Measurements from ENCODE around the gene BICDL2.

Gene BICDL2

DNA sequence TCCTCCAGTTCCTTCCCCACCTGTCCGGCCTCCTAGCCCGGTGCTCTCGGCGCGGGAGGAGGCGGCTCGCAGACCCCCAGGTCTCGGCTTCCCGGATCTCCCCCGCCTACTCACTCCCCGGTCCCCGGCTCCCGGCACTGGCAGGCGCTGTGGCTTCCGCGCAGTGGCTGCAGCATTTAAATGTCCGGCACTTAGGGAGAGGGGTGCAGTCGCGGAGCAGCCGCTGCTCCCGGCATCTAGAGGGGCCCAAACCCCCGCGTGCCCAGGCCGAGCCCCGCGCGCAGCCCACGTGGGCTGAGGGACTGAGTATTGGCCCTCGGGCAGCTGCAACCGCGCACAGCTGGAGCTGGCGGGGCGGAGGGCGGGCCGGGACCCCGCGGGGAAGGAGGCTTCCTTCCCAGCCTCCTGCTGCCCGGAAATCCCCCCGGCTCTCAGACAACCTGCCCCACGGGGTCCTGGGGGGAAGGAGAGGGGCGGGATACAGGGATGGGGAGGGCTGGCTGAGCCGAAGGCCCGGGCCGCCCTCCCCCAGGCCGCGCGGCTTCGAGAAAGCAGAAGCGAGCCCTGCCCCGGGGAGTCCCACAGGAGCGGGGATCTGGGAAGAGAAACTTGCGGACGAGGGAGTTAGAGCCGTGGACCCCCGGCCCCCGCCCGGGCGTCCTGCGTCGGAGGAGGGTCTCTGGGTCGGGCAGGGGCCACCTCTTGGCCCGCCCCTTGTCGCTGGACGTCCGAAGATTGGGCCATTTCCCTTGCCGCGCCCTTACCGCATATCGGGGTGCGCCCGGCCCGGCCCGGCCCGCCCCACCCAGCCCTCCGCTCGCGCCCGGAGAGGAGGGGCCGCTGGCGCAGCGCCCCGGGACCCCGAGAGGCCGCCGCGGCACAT, 9.3 kb upstream of the BICDL2 start, which contains the start of gene MMP25:
Gene MMP25 (plus strand): TSS at position 804 of the 883 bp plus-strand sequence. CDS start 357 bp downstream, outside the sequence.
- DNase-seq = peak; percentile 62

DNA sequence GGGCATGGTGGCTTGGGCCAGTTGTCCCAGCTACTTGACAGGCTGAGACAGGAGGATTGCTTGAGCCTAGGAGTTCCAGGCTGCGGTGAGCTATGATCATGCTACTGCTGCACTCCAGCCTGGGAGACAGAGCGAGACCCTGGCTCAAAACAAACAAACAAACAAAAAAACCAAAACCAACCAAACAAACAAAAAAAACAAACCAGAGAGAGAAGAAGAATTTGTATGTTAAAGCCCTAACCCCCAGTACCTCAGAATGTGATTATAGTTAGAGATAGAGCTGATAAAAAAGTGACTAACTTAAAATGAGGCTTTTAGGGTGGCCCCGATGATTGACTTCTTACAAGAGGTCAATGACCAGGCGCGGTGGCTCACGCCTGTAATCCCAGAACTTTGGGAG, 8.0 kb upstream of the BICDL2 start:
- no peak for DNase-seq

DNA sequence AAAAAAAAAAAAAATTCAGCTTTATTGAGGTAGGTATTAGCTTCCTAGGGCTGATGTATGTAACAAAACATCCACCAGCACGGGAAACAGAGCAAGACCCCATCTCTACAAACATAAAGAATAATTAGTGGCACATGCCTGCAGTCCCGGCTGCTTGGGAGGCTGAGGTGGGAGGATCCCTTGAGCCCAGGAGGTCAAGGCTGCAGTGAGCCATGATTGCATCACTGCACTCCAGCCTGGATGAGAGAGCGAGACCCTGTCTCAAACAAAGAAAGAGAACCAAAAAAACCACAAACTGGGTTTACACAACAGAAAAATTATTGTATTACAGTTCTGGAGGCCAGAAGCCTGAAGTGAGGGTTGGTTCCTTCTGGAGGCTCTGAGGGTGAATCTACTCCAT, 5.6 kb upstream of the BICDL2 start:
- no peak for DNase-seq

DNA sequence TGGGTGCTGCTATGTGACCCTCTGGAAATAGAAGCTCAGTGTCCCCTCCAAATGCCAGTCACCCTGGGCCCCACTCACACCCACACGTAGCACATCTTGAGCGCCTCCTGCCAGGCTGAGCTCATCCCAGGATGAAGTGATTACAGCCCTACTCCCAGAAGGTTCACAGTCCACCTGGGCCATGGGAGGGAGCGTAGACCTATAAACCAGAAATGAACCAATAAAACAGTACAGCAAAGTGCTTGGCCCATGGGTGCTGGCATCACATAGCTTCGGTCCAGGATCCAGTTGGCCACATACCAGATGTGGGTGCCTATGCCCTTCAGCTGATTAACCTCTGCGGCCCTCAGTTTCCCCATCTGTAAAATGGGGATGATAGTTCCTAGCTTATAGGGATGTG, 2.2 kb upstream of the BICDL2 start:
- DNase-seq = no peak

DNA sequence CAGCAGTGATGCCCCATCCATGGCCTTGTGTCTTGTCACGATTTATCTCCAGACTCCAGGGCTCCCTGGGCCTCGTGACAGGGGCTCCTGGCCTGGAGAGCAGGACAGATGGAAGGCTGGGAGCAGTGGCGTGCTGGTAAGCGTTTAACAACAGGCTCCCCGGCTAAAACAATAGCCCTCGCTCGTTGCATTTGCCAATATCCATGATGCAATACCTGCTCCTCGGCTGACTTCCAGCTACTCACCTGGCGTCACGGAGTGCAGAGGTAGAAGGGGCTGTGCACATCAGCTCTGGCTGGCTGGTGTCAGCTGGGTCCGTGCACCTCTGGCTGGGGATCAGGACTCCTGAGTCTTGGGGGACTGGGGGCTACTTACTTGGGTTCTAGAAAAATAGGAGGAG, 1.5 kb upstream of the BICDL2 start:
- DNase-seq = no peak

DNA sequence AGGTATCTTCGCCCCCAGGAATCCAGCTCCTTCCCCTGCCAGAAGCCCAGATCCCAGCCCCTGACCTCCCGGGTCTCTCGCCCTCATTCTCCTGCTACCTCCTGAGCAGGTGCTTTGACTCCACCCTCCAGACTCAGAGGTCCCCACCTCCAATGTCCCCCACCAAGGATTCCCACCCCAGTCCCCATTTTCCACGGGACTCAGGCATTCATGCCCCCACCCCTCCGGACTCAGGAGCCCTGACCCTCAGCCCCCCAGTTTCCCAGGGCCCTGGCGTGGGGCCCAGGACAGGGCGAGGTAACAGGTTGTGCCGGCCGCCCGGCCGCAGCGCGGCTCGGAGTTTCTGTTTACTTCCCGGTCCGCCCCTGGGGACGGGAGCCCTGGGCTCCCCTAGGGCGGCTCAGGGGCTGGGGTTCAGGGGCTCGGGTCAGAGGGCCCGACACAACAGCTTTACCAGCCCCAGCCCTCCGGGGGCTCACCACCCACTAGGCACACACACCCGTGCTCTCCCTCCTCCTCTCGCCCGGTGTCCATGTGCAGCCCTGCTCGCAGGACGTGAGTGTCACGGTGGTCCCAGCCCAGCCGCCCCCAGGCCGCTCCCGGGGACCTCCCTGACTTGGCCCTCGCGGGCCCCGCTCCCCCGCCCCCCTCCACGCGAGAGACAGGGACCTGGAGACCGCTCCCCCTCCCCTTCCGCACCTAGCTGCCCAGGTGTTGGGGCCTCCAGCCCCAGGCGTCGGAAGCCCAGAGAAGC, 595 bp downstream of the BICDL2 start:
- DNase-seq = no peak

DNA sequence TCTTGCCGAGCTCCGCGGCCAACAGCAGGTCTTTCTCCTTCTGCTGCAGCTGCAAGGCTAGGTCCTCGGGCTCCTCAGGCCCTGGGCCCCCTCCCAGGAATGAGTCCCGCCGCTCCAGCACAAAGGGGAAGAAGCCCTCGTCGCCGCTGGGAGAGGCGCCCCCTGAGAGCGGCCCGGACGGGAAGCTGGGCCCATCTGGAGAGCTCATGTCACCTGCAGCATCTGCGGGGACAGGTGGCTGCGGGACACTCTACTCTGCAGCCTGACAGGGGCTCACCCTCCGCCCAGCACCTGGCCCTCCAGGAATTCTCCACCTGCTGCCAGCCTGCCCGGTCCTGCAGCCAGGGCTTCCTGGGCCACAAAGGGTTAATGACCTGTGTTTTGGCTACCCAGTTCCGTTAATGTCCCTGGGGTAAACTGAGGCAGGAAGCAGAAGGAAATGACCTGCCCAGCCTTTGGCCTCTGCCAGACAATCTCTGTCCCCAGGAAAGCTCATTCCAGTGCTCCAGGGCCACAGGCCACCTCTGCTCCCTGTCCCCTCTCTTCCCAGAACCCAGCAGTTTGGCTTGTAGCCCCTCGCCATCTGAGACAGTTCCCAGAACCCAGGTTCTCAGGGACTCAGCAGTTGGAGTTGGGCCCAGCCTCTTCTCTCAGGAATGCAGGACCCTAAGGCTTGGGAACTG, 1.3 kb downstream of the BICDL2 start:
- no peak for DNase-seq

DNA sequence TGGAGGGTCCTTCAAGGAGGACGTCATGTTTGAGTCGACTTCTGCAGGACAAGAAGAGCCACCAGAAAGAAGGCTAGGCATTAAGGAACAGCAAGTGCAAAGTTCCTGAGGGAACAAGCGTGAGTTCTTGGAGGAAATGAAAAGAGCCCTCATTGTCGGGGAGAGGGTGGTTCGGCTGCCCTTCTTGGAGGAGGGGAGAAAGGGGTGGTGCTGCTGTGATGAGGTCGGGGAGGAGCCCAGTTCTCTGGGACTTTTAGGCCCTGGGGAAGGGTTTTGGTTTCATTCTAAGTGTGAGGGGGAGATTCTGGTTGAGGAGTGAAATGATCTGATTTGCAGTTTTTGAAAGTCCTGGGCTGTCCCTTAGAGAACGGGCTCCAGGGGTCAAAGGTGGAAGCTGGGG, 4.1 kb downstream of the BICDL2 start:
- DNase-seq = no peak

DNA sequence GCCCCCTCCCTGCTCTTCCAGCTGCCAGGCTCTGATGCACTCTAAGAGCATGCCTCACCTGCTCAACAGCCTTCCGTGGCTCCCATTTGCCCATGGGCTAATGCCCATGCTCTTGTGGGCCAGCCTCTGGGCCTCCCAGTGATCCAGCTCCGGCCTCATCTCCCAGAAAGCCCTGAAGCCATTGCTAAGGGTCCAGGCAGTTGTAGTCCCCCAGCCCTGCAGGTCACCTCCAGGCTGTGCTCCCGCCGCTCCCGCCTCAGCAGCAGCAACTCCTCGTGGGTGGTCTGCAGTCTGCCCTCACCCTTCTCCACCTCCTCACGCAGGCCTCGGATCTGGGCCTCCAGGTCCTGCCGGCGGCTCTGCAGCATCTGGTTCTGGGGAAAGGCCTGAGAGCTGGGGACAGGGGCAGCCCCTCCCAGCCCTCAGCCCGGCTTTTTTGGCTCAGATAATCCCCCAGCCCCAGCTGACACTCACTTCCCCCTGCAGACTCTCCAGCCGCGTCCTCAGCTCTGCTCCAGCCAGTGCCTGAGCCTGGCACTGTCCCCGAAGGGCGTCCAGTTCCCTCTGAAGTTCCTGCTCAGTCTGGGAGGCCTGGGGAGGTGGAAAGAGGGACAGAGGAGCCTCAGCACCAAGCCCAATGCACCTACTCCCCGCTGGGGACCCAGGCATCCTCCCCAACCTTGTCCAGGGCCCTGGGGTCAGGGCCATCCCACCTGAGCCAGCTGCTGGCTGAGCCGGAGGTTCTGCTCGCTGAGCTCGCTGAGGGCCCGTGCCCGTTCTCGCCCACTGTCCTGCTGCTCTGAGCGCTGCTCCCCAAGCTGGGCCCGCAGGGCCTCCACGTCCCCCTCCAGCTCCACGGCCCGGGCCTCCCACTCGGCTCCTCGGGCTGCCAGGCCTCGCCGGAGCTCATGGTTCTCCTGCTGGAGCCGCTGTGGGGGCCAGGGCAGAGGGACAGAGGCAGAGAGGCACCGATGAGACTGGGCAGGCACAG, 6.2 kb downstream of the BICDL2 start:
- DNase-seq = peak; percentile 54

DNA sequence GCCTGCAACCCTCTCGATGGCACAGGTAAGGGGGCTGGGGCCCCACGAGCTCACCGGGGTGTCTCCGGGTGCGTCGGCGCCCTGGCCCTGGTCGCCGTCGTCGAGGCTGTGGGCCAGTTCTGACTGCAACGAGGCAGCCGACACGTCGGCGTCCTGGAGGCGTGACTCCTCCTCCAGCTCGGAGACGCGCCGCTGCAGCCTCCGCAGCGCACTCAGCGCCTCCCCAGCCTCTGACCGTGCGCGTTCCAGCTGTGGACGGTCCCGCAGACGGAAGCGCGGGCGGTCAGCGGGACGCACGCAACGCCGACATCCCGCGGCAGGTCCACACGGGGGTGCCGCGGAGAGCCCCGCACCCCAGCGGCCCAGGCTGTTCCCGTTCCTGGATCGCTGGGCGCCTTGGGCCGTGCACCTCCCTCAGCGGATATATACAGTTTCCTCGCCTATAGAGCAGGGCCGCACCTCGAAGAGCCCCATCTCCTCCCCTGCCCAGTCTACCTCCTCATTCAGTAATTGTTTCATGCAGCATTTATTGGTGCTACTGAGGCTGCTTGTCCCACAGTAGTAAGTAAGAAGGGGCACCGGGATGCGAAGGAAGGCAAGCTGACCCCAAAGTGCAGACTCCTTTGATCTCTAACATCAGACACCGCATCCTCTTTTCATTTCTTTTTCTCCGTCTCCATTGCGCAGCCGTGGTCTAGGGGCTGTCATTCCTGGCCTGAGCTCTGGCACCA, 7.1 kb downstream of the BICDL2 start:
- DNase-seq = no peak

DNA sequence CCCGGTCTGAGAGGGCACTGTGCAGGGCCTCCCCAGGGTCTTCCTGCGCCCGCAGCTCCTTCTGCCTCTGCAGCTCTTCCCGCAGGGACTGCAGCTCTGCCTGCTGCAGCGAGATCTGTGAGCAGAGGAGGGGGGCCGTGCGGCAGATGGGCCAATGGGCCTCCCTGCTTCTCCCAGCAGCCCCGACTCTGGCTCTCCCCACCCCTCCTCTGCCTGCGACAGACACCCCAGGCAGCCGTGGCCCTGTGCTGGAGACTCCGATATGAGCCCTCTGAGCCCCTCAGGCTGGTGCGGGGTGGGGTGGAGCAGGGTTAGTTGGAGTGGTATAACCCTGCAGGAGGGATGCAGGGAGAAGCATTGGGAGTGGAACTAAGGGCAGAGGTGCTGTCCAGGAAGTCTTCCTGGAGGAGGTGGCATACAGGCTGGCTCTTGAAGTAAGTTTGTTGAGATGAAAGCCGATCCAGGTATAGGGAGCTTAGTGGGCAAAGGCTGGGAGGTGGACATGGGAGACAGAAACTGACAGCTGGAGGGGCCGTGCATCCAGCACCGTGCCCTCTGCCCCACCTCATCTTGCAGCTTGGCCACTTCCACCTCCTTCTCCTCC, 7.9 kb downstream of the BICDL2 start:
- no peak for DNase-seq

DNA sequence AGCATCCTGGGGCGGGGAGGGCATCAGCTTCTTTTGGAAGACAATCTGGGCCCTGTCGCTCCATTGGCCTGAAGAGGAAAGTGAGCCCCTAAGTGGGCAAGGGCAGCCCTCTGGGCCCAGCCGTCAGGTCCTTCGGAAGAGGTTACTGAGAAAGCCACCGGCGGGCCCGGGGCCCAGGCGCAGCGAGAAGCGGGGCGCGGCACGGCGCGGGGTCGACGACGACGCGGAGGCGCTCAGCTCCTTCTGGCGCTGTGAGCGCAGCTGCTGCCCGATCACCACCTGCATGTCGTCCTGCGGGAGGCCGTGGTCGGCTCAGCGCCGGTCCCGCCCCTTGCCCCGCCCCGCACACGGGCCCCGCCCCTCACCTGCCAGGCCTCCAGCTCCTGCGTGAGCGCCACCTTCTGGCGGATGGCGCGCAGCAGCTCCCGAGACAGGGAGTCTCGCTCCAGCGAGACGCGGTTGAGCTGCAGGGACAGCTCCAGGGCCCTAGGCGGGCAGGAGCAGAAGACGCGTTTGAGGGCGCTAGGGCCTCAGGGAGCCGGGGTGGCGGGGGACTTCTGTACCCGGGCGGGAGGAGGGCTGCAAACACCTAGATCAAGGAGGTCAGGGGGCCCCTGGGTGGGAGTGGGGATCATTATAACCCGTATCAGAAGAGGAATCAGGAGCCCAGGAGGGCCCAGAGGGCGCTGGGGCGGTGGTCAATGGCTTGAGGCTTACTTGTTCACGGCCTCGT, 8.6 kb downstream of the BICDL2 start:
- peak; percentile 97 for DNase-seq

DNA sequence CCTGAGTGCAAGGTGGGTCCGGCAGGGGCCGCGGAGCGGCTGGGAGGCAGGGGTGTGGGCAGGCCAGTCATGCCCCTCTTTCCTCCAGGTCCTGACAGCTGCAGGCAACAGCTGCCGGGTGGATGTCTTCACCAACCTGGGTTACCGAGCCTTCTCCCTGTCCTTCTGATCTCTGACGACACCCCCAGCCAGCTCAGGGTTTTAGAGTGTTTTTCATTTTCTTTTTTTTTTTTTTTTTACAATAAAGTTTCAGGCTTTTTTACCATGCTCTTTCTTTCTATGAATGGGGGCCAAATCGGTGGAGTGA, 9.3 kb downstream of the BICDL2 start:
- DNase-seq = no peak

DNA sequence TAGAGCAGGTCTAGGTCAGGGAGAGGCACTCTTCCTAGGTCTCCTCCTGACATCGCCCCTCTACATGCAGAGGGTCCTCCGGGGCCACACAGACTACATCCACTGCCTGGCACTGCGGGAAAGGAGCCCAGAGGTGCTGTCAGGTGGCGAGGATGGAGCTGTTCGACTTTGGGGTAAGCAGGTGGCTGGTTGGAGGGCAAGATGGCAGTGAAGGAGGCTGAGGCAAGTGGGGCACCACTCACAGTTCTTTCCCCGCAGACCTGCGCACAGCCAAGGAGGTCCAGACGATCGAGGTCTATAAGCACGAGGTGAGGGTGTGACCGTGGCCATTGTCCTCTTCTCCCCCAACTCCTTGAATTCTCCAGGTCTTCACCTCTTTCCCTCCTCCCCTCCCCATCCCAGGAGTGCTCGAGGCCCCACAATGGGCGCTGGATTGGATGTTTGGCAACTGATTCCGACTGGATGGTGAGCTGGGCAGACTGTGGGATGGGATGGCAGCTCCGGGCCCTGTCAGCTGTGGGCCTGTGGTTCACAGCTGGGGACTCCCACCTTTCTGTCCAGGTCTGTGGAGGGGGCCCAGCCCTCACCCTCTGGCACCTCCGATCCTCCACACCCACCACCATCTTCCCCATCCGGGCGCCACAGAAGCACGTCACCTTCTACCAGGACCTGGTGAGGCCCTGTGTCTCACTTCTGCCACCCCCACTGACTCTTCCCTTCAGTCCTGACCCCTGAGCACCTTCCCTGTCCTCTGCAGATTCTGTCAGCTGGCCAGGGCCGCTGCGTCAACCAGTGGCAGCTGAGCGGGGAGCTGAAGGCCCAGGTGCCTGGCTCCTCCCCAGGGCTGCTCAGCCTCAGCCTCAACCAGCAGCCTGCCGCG, 9.9 kb downstream of the BICDL2 start:
- no peak for DNase-seq

DNA sequence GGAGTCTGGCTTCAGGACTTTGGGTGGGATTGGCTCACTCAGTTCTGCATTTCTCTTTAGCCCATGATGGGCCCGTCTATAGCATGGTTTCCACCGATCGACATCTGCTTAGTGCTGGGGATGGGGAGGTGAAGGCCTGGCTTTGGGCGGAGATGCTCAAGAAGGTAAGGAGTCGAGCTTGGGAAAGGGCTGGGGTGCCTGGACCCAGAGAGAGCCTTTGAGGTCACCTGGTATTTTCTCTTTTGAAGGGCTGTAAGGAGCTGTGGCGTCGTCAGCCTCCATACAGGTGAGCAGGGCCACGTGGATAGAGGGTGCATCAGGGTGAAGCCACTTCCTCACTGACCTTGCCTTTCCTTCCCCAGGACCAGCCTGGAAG, 10.8 kb downstream of the BICDL2 start:
- DNase-seq = no peak

DNA sequence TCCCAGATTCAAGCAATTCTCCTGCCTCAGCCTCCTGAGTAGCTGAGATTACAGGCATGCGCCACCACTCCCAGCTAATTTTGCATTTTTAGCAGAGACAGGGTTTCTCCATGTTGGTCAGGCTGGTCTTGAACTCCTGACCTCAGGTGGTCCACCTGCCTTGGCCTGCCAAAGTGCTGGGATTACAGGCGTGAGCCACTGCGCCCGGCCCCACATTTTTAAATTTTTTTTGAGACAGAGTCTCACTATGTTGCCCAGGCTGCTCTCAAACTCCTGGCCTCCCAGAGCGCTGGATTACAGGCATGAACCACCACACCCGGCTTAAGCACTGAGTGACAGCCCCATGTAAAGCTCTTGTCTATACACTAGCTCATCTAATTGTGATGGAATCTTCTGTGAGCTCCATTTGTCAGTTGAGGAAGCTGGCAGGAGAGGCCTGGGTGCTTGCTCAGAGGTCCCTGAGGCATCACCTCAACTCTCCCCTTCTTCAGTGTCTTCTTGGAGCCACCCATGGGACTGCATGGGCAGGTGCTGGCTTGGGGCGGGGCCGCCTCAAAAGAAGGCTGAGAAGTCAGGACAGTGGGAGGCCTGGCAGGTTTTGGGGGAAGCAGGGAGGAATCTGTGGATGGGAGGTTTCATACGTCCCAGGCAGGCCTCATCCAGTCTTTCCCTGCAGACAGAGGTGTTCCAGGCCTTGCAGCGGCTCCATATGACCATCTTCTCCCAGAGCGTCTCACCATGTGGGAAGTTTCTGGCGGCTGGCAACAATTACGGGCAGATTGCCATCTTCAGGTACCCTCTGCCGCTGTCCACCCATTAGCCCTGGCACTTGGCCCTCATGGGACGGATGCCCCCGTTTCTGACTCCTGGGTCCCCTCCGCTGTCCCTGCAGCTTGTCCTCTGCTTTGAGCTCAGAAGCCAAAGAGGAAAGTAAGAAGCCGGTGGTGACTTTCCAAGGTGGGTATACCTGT, 11.4 kb downstream of the BICDL2 start:
- DNase-seq = no peak

DNA sequence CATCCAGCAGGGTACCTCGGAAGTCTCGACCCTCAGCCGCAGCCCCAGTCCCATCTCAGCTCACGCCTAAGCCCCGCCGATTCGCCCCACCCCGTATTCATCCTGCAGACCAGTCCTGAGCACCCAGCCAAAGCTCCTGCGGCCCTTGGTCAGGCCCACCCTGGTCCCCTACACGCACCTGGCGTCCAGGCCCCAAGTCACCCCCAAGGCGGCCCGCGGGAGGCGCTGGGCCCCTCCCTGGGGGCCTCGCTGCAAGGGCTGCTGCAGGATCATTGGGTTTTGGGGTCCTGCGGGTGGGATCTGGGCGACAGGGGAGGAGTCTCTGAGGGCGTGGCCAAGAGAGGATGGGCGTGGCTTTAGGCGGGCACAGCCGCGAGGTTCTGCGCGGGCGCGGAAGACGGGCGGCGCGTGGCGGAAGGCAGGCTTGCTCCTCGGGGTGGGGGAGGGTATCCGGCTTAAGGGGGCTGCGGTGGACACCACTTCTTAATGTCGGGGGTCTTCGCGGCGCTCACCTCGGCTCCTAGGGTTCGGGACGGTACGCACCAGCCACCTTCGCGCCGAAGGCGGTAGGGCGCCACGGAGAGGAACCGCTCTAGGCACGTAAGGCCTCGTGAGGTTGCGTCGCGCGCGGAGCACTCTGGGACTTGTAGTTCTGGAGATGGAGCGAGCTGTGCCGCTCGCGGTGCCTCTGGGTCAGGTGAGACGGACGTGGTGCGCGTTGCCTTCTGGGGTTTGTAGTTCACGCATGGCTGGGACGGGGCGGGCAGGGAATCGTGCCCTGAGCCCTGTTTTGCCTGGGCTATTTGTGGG, 12.9 kb downstream of the BICDL2 start, which contains the start of the genes HCFC1R1 and THOC6:
Gene HCFC1R1 (minus strand): TSS at position 274 of the 810 bp plus-strand sequence. CDS start 1 bp downstream, at position 273.
Gene THOC6 (plus strand): TSS at position 367 of the 810 bp plus-strand sequence. CDS start 292 bp downstream, at position 659.
- peak; percentile 98 for DNase-seq
